AG04449 (cell line): Measurements from ENCODE around the gene SLC7A8.

Source experiments
- CTCF ChIA-PET: fragments of 350-600 bp; formaldehyde crosslinking; extraction: SDS; loops from one replicate; lab custom pipeline; 2021; ENCODE audit warnings: antibody characterized with exemption; lab: Yijun Ruan, JAX
- POLR2A ChIA-PET: fragments of 400-600, 350-600 bp; formaldehyde crosslinking; extraction: SDS; loops from one replicate; lab custom pipeline; 2020; ENCODE audit warnings: antibody characterized with exemption, inconsistent platforms; lab: Yijun Ruan, JAX
- DNase-seq: peaks from one replicate; pipeline ENCODE4 v3.0.0-alpha.2; 2010; ENCODE audit warnings: low read depth, low spot score
- H3K4me3 ChIP-seq: 2 replicates; pipeline ENCODE4 v1.5.1; 2011; ENCODE audit warnings: low read depth, mild to moderate bottlenecking, control low read depth, low read length
- TF ChIP-seq, protein P1 (sequence below): IDR thresholded peaks from one replicate; pipeline ENCODE4 v1.5.1; 2011; ENCODE audit warnings: mild to moderate bottlenecking, moderate library complexity, low read length, control low read depth, inconsistent platforms; ENCODE audit not compliant: insufficient read depth; ENCODE audit errors: missing control alignments

SLC7A8 gene

DNA sequence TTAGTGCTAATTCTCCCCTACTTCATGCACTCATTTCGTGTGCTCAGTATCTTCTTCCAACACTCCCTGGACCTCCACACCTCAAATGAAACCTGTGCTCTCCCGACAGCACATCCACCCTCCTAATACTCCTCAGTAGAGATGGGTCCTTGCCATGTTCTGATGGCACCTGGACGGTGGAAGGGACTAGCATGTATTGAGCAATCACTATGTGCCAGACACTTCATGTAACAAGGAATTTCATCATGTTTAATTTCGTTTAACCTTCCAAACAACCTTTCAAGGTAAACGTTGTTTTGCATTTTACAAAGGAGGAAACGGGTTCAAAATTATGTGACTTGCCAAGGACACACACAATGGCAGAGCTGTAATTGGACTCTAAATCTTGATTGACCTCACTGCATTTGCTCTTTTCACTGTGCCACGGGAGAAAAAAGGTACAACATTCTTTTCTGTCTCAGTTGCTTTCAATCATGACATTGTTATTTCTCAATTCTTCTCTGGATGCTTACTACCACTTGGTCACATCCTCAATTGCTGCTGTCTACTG, 12.2 kb upstream of the SLC7A8 start:
- no peak for DNase-seq
- POLR2A ChIA-PET: no interaction called here

DNA sequence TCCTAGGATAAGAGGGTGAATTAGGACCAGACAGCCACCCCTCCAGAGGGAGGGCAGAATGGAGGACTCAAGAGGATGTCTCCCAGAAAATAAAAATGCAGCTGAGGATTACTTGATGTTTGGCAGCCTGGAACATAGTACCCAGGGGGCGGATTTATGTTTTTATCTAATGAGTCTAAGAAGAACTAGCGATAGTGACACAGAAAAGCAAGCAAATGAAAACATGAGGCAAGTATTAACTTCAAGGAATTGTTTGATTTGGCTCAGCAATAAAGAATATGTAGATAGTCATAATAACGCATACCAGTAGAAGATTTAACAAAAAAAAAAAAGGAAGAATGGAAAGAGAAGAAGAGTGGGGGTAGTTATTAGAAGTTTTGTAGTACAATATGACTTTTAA, 10.0 kb upstream of the SLC7A8 start:
- no peak overlapping the region for H3K4me3 ChIP-seq
- DNase-seq: no peak
- TF ChIP-seq, protein P1, sequence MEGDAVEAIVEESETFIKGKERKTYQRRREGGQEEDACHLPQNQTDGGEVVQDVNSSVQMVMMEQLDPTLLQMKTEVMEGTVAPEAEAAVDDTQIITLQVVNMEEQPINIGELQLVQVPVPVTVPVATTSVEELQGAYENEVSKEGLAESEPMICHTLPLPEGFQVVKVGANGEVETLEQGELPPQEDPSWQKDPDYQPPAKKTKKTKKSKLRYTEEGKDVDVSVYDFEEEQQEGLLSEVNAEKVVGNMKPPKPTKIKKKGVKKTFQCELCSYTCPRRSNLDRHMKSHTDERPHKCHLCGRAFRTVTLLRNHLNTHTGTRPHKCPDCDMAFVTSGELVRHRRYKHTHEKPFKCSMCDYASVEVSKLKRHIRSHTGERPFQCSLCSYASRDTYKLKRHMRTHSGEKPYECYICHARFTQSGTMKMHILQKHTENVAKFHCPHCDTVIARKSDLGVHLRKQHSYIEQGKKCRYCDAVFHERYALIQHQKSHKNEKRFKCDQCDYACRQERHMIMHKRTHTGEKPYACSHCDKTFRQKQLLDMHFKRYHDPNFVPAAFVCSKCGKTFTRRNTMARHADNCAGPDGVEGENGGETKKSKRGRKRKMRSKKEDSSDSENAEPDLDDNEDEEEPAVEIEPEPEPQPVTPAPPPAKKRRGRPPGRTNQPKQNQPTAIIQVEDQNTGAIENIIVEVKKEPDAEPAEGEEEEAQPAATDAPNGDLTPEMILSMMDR: no peak
- ChIA-PET CTCF (interaction anchor here (1.0 to 4.1 kb wide), 2 partner anchors 18 to 73 kb away, joined by 3 to 45 read pairs; partner anchors contain the start of gene CEBPE), POLR2A (no interaction called here)

More for the DNA sequence above, 12.2 kb upstream of the SLC7A8 start:
- no peak overlapping the region for H3K4me3 ChIP-seq
- CTCF ChIA-PET: interaction anchor here (1.0 to 4.1 kb wide), 2 partner anchors 8 to 75 kb away, joined by 3 to 45 read pairs; partner anchors contain the start of gene CEBPE
- TF ChIP-seq, protein P1: no peak

DNA sequence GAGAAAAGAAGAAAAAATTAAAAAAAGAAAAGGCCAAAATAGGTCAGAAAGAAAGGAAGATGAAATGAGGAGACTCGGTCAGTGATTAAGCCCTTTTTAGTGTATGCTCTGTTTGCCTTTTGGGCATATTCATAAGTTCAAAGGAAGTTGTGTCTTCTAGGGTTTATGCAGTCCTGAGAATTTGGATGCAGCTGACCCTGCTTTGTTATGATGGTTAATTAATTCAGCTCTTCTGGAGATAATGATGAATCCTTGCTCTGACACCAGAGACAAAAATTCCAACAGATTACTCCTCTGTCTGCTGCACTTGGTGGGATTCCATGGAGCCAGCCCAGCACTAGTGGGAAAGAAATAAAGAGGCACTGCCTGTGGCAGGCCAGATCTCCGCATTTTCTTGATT, 4.5 kb upstream of the SLC7A8 start:
- POLR2A ChIA-PET: interaction anchor here (0.5 kb wide), 1 partner anchor 8 kb away, joined by 4 read pairs; no protein-coding TSS in a partner anchor

DNA sequence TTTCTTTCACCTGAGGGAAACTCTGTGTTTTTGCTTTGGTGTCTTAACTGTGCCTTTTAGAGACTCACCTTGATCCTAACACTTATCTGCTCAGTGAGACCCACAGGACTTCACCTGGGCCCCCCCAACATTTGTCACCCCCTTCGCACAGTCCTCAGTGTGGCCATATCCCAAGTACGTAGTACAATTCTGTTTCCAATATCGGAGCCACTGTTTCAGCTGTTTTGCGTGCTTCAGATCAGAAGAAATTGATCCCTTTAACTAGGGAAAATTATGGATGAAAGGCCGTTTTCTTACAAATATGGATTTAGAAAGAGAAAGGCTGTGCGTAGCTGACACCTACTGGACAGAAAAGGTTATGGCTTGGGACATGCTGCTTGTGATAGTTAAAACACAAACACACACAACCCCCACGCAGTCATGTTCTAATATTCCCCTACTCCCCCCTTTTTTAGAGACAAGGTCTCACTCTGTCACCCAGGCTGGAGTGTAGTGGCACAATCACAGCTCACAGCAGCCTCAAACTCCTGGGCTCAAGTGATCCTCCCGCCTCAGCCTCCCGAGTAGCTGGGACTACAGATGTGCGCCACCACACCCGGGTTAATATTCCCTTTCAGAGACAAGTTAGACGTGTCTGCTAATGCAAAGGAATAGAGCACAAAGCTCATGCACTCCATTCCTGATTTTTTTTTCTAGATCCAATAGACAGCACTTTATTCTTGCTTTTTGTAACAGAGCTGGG, 3.6 kb upstream of the SLC7A8 start:
- no peak for DNase-seq
- POLR2A ChIA-PET: no interaction called here

More for the DNA sequence above, 4.5 kb upstream of the SLC7A8 start:
- no peak overlapping the region for H3K4me3 ChIP-seq
- TF ChIP-seq, protein P1: no peak
- no peak for DNase-seq
- CTCF ChIA-PET: interaction anchor here (0.7 to 25.6 kb wide), 27 partner anchors 8 to 202 kb away, joined by 3 to 1439 read pairs (median 8); partner anchors contain the start of genes BCL2L2 and CEBPE

DNA sequence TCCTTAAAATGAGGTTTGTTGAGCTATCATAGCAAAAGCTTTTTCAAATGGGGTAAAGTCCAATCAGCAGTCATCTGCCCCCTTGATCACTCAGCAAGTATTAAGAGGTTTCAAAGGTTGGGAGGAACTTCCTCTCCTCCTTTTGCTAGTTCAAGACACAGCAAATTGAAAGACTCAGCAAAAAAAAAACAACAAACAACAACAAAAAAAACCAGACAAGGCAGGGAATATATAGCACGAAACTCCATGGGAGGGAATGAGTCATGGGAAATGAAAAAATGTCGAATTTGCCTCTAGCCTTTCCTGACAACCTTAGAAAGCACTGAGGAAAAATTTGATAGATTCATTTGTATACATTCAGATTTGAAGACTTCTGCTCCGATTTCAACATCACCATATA, 1.6 kb upstream of the SLC7A8 start:
- ChIA-PET POLR2A (interaction anchor here (0.9 to 1.4 kb wide), 2 partner anchors 65 to 70 kb away, joined by 3 to 4 read pairs; no protein-coding TSS in a partner anchor), CTCF (interaction anchor here (0.7 to 25.6 kb wide), 17 partner anchors 9 to 127 kb away, joined by 3 to 1439 read pairs (median 12); partner anchors contain the start of genes ACIN1, C14orf119 and CEBPE)
- TF ChIP-seq, protein P1: no peak
- DNase-seq: no peak
- H3K4me3 ChIP-seq: no peak overlapping the region

More for the DNA sequence above, 3.6 kb upstream of the SLC7A8 start:
- no peak overlapping the region for H3K4me3 ChIP-seq
- TF ChIP-seq, protein P1: peak; percentile 66
- CTCF ChIA-PET: interaction anchor here (0.6 to 25.6 kb wide), 39 partner anchors 9 to 630 kb away, joined by 3 to 1439 read pairs (median 7); partner anchors contain the start of genes ACIN1, BCL2L2, C14orf119 and CEBPE

DNA sequence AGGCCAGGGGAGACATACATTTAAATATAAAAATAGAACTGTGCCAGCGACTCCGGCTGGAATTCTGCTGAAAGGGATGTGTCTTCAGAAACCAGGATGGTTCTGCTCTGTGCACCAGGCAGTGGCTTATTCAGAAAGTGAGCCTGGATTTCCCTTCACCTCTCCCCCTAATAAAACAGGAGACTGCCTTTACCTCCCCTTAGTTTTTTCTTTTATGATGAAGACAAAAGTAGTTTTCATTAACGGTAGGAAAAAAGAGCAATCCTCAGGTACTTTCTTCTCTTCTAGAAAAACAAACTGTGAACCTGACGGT, 346 bp downstream of the SLC7A8 start:
- TF ChIP-seq, protein P1: no peak
- CTCF ChIA-PET: interaction anchor here (0.7 to 25.6 kb wide), 9 partner anchors 7 to 115 kb away, joined by 3 to 1439 read pairs (median 13); partner anchors contain the start of gene CEBPE
- POLR2A ChIA-PET: no interaction called here
- H3K4me3 ChIP-seq: peak overlapping the region; percentile 59
- DNase-seq: no peak
